Esophagus squamous epithelium (tissue), 4 donors: ENCODE results near the gene FGF1.

Experiments
- POLR2A ChIP-seq, 4 donors: fragments of 450-650 bp; IDR thresholded peaks; one replicate each; pipeline ENCODE4 v1.6.1; 2017; ENCODE audit warnings: antibody characterized with exemption in 4 of 4, mild to moderate bottlenecking in 4 of 4, moderate library complexity in 3 of 4
- TF ChIP-seq, protein P1 (sequence below), 6 experiments: fragments of 450-650 bp in 4 of 6; fragments of 200-600 bp in 2 of 6; sonication (generic) in 2 of 6; IDR thresholded peaks; one replicate each; pipeline ENCODE4 v1.5.1; 2016 to 2019; ENCODE audit warnings: antibody characterized with exemption in 6 of 6, mild to moderate bottlenecking in 4 of 6, moderate library complexity in 4 of 6

DNA sequence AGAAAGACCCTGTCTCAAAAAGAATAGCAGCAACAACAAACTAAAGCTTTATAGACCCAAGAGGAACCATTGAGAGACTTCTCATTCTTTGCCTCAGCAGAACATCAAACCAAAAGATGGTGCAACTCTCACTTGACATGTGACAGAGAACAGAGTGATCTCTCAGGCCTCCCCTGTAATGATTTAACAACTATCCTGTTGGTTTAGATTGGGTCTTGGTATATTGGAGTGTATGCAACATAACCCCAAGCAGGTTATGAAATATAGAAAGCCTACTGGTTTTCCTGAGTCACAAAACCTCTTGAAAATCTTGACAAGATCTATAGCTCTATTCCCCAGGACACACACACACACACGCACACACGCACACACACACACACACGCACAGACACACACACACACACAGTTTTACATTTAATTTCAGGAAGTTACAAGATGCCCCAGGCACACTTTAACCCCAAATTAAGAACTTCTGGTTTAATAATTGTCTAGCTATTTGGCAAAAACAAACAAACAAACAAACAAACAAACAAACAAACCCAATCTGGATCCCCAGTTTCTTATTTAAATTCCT, 6.5 kb upstream of the FGF1 start:
- TF ChIP-seq, protein P1, sequence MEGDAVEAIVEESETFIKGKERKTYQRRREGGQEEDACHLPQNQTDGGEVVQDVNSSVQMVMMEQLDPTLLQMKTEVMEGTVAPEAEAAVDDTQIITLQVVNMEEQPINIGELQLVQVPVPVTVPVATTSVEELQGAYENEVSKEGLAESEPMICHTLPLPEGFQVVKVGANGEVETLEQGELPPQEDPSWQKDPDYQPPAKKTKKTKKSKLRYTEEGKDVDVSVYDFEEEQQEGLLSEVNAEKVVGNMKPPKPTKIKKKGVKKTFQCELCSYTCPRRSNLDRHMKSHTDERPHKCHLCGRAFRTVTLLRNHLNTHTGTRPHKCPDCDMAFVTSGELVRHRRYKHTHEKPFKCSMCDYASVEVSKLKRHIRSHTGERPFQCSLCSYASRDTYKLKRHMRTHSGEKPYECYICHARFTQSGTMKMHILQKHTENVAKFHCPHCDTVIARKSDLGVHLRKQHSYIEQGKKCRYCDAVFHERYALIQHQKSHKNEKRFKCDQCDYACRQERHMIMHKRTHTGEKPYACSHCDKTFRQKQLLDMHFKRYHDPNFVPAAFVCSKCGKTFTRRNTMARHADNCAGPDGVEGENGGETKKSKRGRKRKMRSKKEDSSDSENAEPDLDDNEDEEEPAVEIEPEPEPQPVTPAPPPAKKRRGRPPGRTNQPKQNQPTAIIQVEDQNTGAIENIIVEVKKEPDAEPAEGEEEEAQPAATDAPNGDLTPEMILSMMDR (IDR thresholded peaks at IDR 0.05) = no peak
- TF ChIP-seq POLR2A (IDR thresholded peaks at IDR 0.05) = no peak
